Fibroblast of the aortic adventitia (primary cell): ENCODE results near the gene ANTKMT. TPM values are rescaled to one million over a fixed set of nuclear protein-coding genes. Genes with fewer than 3 reads are reported as not detected.

ENCODE experiments used
- DNase-seq: peaks from one replicate; pipeline ENCODE4 v3.0.0-alpha.2; 2010; ENCODE audit warnings: low read depth
- H3K4me3 ChIP-seq: 2 replicates; pipeline ENCODE4 v1.5.1; 2011; ENCODE audit warnings: low read depth, mild to moderate bottlenecking, control low read depth, low read length, moderate library complexity
- total RNA-seq: library from RNA; depleted of rRNA; stranded (reverse); fragments of >200 nt; gene quantifications from 2 replicates; pipeline ENCODE4 v1.2.3, GENCODE V29; 2012; ENCODE audit warnings: low replicate concordance
- TF ChIP-seq, protein P1 (sequence below): IDR thresholded peaks from 2 replicates; pipeline ENCODE4 v1.5.1; 2011; ENCODE audit warnings: mild to moderate bottlenecking, low read length, control low read depth, inconsistent platforms; ENCODE audit not compliant: insufficient read depth

ANTKMT gene
- total RNA-seq, 1 donor = 21.8 TPM

DNA sequence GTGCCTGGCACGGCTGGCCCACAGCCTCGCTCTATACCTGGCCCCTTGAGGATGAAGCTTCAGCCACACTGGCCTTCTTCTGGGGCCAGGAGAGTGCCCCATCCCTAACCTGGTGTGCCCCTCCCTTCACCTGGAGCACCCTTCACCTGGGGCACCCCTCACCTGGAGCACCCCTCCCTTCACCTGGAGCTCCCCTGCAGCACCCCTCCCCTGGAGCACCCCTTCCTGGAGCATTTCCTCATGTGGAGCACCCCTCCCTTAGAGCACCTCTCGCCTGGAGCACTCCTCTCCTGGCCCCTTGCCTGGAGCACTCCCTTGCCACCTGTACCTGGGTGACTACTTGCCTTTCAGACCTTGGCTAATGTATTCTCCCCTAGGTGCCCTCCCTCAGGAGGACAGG lies 12.9 kb upstream of the ANTKMT start:
- no peak for DNase-seq
- TF ChIP-seq, protein P1, sequence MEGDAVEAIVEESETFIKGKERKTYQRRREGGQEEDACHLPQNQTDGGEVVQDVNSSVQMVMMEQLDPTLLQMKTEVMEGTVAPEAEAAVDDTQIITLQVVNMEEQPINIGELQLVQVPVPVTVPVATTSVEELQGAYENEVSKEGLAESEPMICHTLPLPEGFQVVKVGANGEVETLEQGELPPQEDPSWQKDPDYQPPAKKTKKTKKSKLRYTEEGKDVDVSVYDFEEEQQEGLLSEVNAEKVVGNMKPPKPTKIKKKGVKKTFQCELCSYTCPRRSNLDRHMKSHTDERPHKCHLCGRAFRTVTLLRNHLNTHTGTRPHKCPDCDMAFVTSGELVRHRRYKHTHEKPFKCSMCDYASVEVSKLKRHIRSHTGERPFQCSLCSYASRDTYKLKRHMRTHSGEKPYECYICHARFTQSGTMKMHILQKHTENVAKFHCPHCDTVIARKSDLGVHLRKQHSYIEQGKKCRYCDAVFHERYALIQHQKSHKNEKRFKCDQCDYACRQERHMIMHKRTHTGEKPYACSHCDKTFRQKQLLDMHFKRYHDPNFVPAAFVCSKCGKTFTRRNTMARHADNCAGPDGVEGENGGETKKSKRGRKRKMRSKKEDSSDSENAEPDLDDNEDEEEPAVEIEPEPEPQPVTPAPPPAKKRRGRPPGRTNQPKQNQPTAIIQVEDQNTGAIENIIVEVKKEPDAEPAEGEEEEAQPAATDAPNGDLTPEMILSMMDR = no peak

DNA sequence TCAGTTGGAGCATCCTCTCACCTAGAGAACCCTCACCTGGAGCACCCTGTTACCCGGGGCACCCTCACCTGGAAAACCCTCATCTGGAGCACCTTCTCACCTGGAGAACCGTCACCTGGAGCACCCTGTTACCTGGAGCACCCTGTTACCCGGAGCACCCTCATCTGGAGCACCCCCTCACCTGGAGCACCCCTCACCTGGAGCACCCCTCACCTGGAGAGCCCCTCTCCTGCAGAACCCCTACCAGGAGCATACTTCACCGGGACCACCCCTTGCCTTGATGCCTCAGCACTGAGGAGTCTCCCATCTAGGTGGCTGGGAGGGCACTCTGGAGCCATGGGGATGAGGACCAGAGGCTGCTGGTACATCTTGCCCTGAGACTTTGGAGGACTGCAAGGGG lies 12.0 kb upstream of the ANTKMT start:
- H3K4me3 ChIP-seq = no peak overlapping the region
- no peak for DNase-seq
- TF ChIP-seq, protein P1 = no peak

More for the DNA sequence above, 12.9 kb upstream of the ANTKMT start:
- no peak overlapping the region for H3K4me3 ChIP-seq

DNA sequence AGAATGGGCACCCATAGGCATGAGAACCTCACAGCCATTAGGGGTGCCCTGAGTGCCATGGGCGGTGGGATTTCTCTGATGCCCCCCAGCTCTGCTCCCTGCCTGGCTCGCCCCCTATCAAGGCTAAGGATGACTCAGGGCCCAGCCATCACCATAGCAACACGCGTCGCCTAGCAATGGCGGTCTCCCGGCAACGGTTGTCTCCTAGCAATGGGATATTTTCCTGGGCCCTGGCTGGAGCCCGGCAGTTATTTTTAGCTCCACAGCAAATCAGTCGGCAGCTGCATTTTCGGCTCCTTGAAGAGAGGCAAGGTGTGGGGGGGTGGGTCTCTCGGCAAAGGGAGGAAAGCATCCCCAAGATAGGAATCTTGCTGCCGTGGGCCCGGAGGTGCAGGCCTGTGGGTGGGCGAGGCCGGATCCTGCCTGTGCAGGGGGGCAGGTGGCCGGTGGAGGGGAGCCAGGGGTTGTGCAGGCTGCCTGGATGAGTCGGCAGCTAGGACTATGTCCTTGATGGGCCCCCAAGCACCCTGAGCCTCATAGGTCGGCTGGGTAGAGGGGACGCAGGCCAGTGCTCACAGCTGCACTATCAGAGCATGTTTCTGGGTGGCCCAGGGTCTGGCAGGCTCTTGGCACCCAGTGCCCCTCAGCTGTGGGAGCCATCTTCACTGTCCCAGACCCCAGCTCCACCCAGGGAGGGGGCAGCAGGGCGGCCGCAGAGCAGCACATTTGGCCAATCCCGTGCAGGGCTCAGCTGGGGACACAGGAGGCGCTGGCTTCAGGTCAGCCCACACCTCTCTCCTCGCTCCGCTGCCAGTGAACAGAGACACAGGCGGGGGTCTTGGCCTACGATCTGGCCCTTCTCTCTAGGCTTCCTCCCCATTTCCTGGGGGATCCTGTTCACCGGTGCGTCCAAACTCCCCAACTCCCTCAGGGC lies 11.1 kb upstream of the ANTKMT start:
- peak; percentile 82 for DNase-seq
- TF ChIP-seq, protein P1 = peak; percentile 8
- no peak overlapping the region for H3K4me3 ChIP-seq

DNA sequence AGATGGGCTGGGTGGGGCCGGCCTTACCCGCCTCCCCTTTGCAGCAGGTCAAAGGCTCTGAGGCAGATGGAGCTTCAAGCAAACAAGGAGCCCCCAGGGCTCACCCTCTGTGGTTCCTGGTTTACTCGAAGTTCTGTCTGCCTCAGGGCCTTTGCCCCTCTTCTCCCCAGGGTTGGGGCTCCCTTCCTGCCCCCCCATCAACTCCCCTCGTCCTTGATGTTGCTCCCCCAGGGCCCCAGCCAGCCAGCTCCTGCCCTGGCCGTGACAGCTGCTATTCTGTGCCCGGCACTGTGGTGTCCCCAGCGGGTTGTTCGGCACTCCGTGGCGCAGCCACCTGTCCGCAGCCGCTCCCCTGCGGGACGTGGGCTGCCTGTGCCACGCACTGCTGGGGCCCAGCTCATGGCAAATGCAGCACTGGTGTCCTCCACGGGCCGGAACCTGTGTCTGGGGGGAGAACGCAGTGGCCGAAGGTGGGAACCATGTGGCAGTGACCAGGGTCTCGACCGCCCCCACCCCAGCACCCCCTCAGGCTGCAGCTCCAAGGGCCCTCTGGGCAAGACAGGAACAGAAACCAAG lies 10.4 kb upstream of the ANTKMT start:
- TF ChIP-seq, protein P1 = no peak
- no peak overlapping the region for H3K4me3 ChIP-seq
- no peak for DNase-seq

DNA sequence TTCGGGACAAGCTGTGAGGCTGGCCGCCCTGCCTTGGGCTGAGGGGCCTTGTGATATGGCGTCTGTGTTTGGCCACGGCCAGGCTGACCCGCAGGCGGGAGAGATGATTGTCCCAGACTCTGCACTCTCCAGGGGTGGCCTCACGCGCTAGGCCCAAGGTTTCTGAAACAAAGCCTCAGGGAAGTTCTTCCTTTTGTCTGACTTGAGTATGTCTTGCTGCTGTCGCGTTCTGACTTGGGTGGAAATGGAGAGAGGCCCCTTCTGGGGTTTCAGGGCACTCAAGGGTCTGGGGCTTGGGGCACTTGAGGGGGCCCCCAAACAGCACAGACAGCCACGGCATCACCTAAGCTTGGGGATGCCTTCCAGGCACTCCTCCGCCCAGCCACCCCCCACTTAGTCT lies 9.9 kb upstream of the ANTKMT start:
- TF ChIP-seq, protein P1 = no peak

DNA sequence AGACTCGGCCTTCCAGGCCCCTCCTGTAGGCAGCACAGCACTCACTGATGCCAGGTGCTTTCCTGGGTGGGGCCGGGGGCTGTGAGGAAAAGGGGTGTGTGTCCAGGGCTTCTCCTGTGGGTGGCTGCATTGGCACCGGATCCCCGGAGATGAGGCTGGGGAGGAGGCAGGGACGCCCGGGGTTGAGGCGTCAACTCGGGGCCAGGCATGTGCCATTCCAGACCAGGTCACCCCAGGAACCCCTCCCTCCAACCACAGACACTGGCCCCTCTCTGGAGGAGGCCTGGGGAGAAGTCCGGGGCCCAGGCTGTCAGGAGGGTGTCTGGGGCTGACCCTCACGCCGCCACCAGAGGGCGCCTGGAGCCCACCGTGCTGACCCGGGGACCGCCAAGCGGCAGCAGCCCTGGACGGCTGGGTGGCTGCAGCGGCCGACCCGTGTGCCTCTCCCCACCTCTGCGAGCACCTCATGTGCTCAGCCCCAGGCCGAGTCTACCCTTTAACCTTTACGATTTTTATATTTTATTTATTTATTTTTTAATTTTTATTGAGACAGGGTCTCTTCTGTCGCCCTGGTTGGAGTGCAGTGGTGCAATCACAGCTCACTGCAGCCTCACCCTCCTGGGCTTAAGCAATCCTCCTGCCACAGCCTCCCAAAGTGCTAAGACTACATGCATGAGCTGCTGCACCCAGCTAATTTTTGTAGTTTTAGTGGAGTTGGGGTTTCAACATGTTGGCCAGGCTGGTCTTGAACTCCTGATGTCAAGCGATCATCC lies 9.2 kb upstream of the ANTKMT start:
- TF ChIP-seq, protein P1 = peak; percentile 85
- no peak overlapping the region for H3K4me3 ChIP-seq
- peak; percentile 61 for DNase-seq

More for the DNA sequence above, 9.9 kb upstream of the ANTKMT start:
- DNase-seq = no peak
- no peak overlapping the region for H3K4me3 ChIP-seq
